Testis (tissue), 3 donors: ENCODE results near the gene ADAM33. TPM values are rescaled to one million over a fixed set of nuclear protein-coding genes. Genes with fewer than 3 reads are reported as not detected.

Experiments
- DNase-seq: peaks from one replicate; pipeline ENCODE4 v3.0.0-alpha.2; 2019
- H3K27ac ChIP-seq, 2 donors: fragments of 200-600 bp; sonication (generic); one replicate each; pipeline ENCODE4 v1.5.1; 2019
- H3K27me3 ChIP-seq: fragments of 200-600 bp; sonication (generic); one replicate; pipeline ENCODE4 v1.5.1; 2019
- H3K36me3 ChIP-seq: fragments of 200-600 bp; sonication (generic); one replicate; pipeline ENCODE4 v1.5.1; 2017; ENCODE audit warnings: low read depth; ENCODE audit errors: missing control alignments
- H3K4me1 ChIP-seq: fragments of 200-600 bp; sonication (generic); one replicate; pipeline ENCODE4 v1.5.1; 2019
- H3K4me3 ChIP-seq, 2 donors: fragments of 200-600 bp; sonication (generic); one replicate each; pipeline ENCODE4 v1.5.1; 2017 to 2019
- H3K9me3 ChIP-seq: fragments of 200-600 bp; sonication (generic); one replicate; pipeline ENCODE4 v1.5.1; 2017
- CTCF ChIP-seq, 3 experiments: fragments of 450-650 bp in 2 of 3; fragments of 200-600 bp in 1 of 3; sonication (generic) in 1 of 3; IDR thresholded peaks; one replicate each; pipeline ENCODE4 v1.5.1; 2016 to 2019; ENCODE audit warnings: antibody characterized with exemption in 3 of 3, mild to moderate bottlenecking in 2 of 3, moderate library complexity in 1 of 3
- POLR2A ChIP-seq: fragments of 450-650 bp; IDR thresholded peaks from one replicate; pipeline ENCODE4 v1.6.1; 2017; ENCODE audit warnings: antibody characterized with exemption, mild to moderate bottlenecking, moderate library complexity
- whole genome bisulfite sequencing, 2 donors: methylation state at CpG; one replicate each; pipeline ENCODE4 v1.1.5; 2018; 5-methylcytosine and 5-hydroxymethylcytosine counted together
- intact Hi-C: fragments of 100-400 bp; cut with DNase I; formaldehyde crosslinking; loops from one replicate; pipeline ENCODE4 v1.15.1; 2023; ENCODE audit warnings: low total_unique reads
- polyA plus RNA-seq: library from polyadenylated mRNA; stranded (reverse); fragments of 350-450 nt; fragmentation: Illumina TruSeq; extraction: RNeasy Lipid Tissue Mini Kit (QIAGEN cat#74804); gene quantifications from one replicate; pipeline ENCODE4 v1.2.3, GENCODE V29; 2014; ENCODE audit warnings: low read depth, low replicate concordance; ENCODE audit not compliant: insufficient read depth
- total RNA-seq, 2 donors: library from RNA; depleted of rRNA; stranded (reverse); fragments of >200 nt; gene quantifications; one replicate each; pipeline ENCODE4 v1.2.3, GENCODE V29; 2016

ADAM33 gene
- total and polyA plus RNA-seq, 3 donors from 2014 or later: 25.5 to 61.1 (median 35.4) TPM

GRCh38 chr20:3651204-3651962, 30.4 kb downstream of the ADAM33 start:
- TF ChIP-seq CTCF (IDR thresholded peaks at IDR 0.05): no peak
- no peak for TF ChIP-seq POLR2A
- DNase-seq: no peak
- H3K4me1 ChIP-seq: peaks cover 5% of the 10 kb centered on the region
- 82 to 84% methylated on average over 9 of the region's 9 CpGs for WGBS, 2 donors
- no peaks in the 10 kb centered on the region for H3K36me3 ChIP-seq
- H3K9me3 ChIP-seq: no peaks in the 10 kb centered on the region
- no peaks in the 10 kb centered on the region for H3K27me3 ChIP-seq
- no peak overlapping the region for H3K4me3 ChIP-seq
- no peak overlapping the region for H3K27ac ChIP-seq
- intact Hi-C loops: no loop called here

- no peak for DNase-seq
- Histone ChIP-seq H3K9me3 (no peaks in the 10 kb centered on the region), H3K36me3 (no peaks in the 10 kb centered on the region), H3K4me3 (no peak overlapping the region), H3K4me1 (peaks cover 5% of the 10 kb centered on the region), H3K27me3 (no peaks in the 10 kb centered on the region), H3K27ac (no peak overlapping the region)
- TF ChIP-seq CTCF (IDR thresholded peaks at IDR 0.05) (no peak), POLR2A (no peak)
- intact Hi-C loops: no loop called here
- 69 to 78% methylated on average over 9 of the region's 9 CpGs for WGBS, 2 donors
Observed at GRCh38 chr20:3648951-3649350, 32.9 kb downstream of the ADAM33 start.

- Histone ChIP-seq H3K27ac (no peak overlapping the region), H3K4me1 (peaks cover 5% of the 10 kb centered on the region), H3K27me3 (no peaks in the 10 kb centered on the region), H3K9me3 (no peaks in the 10 kb centered on the region), H3K36me3 (no peaks in the 10 kb centered on the region), H3K4me3 (no peak overlapping the region)
- TF ChIP-seq CTCF (IDR thresholded peaks at IDR 0.05): no peak
- TF ChIP-seq POLR2A: no peak
- intact Hi-C loops: no loop called here
- no peak for DNase-seq
Observed at GRCh38 chr20:3647473-3647872, 34.3 kb downstream of the ADAM33 start.

- no peaks in the 10 kb centered on the region for H3K9me3 ChIP-seq
- no peak for DNase-seq
- WGBS, 2 donors: 84 to 89% methylated on average over 13 of the region's 13 CpGs
- H3K27ac ChIP-seq: no peak overlapping the region
- H3K27me3 ChIP-seq: no peaks in the 10 kb centered on the region
- intact Hi-C loops: no loop called here
- no peak overlapping the region for H3K4me3 ChIP-seq
- no peak for TF ChIP-seq POLR2A
- TF ChIP-seq CTCF (IDR thresholded peaks at IDR 0.05): no peak
- peaks cover 5% of the 10 kb centered on the region for H3K4me1 ChIP-seq
- H3K36me3 ChIP-seq: no peaks in the 10 kb centered on the region
Observed at GRCh38 chr20:3646651-3647050, 35.2 kb downstream of the ADAM33 start.

GRCh38 chr20:3646067-3646440, 35.8 kb downstream of the ADAM33 start:
- H3K4me3 ChIP-seq: no peak overlapping the region
- 87 to 89% methylated on average over 5 of the region's 5 CpGs for WGBS, 2 donors
- no peaks in the 10 kb centered on the region for H3K36me3 ChIP-seq
- H3K9me3 ChIP-seq: no peaks in the 10 kb centered on the region
- peaks cover 5% of the 10 kb centered on the region for H3K4me1 ChIP-seq
- H3K27me3 ChIP-seq: no peaks in the 10 kb centered on the region
- intact Hi-C loops: no loop called here
- H3K27ac ChIP-seq: no peak overlapping the region
- TF ChIP-seq POLR2A (no peak), CTCF (IDR thresholded peaks at IDR 0.05) (no peak)
- DNase-seq: no peak
